ENCODE results near the gene PDE9A. TPM values are rescaled to one million over a fixed set of nuclear protein-coding genes. Genes with fewer than 3 reads are reported as not detected.

Gene PDE9A
- 0.16 and 4.7 TPM in 2 replicates for total RNA-seq

GRCh38 chr21:42653231-42654061, at the start of gene PDE9A:
TSS of gene PDE9A (plus strand) at chr21:42653621. CDS start at chr21:42653815, 194 bp downstream.

Other genes with a start within 250 kb of the PDE9A start
- not detected in 2 replicates for gene UBASH3A, start 249.7 kb upstream of the PDE9A start, total RNA-seq
- gene RSPH1, start 157.4 kb upstream of the PDE9A start, total RNA-seq, result not detected in 2 replicates
- gene SLC37A1, start 139.8 kb upstream of the PDE9A start, total RNA-seq, result 5.5 and 16.9 TPM in 2 replicates
- 8.7 and 24.7 TPM in 2 replicates for gene WDR4, start 225.9 kb downstream of the PDE9A start, total RNA-seq
- 15.2 and 27.3 TPM in 2 replicates for gene NDUFV3, start 239.7 kb downstream of the PDE9A start, total RNA-seq